Natural killer cell (primary cell): ENCODE data around the gene XAGE2. TPM values are rescaled to one million over a fixed set of nuclear protein-coding genes. Genes with fewer than 3 reads are reported as not detected.

ENCODE experiments used
- ATAC-seq, 3 donors: fragments of 150-1000 bp in 2 of 3; fragments of 200-7000 bp in 1 of 3; cut with Tn5 transposase; 1 replicate in 1 of 3; 2 replicates in 2 of 3; pipeline ENCODE4 v1.10.0; 2021; ENCODE audit warnings: mild to moderate bottlenecking in 2 of 3, moderate library complexity in 2 of 3
- DNase-seq, 2 donors: peaks; one replicate each; pipeline versions ENCODE4 v3.0.0 to v3.0.0-alpha.2; 2013 to 2021; ENCODE audit warnings: mixed read lengths in 1 of 2
- H3K27ac ChIP-seq: one replicate; pipeline ENCODE4 v1.5.1; 2013; ENCODE audit warnings: mild to moderate bottlenecking, low read length
- H3K27me3 ChIP-seq: one replicate; pipeline ENCODE4 v1.6.1; 2013; ENCODE audit warnings: low read length; ENCODE audit not compliant: control insufficient read depth, insufficient read depth
- H3K36me3 ChIP-seq: one replicate; pipeline ENCODE4 v1.6.1; 2013; ENCODE audit warnings: low read length; ENCODE audit not compliant: control insufficient read depth, insufficient read depth
- H3K4me1 ChIP-seq: one replicate; pipeline ENCODE4 v1.6.1; 2013; ENCODE audit warnings: low read length; ENCODE audit not compliant: control insufficient read depth, insufficient read depth
- H3K4me3 ChIP-seq: one replicate; pipeline ENCODE4 v1.5.1; 2013; ENCODE audit warnings: low read length
- H3K9me3 ChIP-seq: one replicate; pipeline ENCODE4 v1.6.1; 2013; ENCODE audit warnings: low read length; ENCODE audit not compliant: control insufficient read depth, insufficient read depth
- H3K27ac Mint-ChIP-seq, 2 donors: one replicate each; pipeline ENCODE4 v1.8.0; 2022; ENCODE audit warnings: mild to moderate bottlenecking in 2 of 2, mixed read lengths in 2 of 2, moderate library complexity in 1 of 2
- H3K27me3 Mint-ChIP-seq, 2 donors: one replicate each; pipeline ENCODE4 v1.8.0; 2022; ENCODE audit warnings: low read depth in 2 of 2, mixed read lengths in 2 of 2
- H3K36me3 Mint-ChIP-seq: one replicate; pipeline ENCODE4 v1.8.0; 2022; ENCODE audit warnings: mixed read lengths
- H3K4me1 Mint-ChIP-seq, 2 donors: one replicate each; pipeline ENCODE4 v1.8.0; 2022; ENCODE audit warnings: mixed read lengths in 2 of 2
- H3K4me3 Mint-ChIP-seq: one replicate; pipeline ENCODE4 v1.8.0; 2022; ENCODE audit warnings: mild to moderate bottlenecking, moderate library complexity, mixed read lengths
- H3K9me3 Mint-ChIP-seq, 2 donors: one replicate each; pipeline ENCODE4 v1.8.0; 2022; ENCODE audit warnings: mixed read lengths in 2 of 2
- CTCF ChIP-seq: fragments of 200-600 bp; IDR thresholded peaks from one replicate; pipeline ENCODE4 v1.8.0; 2022; ENCODE audit warnings: antibody characterized with exemption
- WGBS: methylation state at CpG from one replicate; pipeline ENCODE4 v1.1.7; 2013; ENCODE audit warnings: missing lambda C conversion rate; ENCODE audit not compliant: insufficient coverage; 5-methylcytosine and 5-hydroxymethylcytosine counted together
- intact Hi-C: fragments of 100-400 bp; cut with micrococcal nuclease; formaldehyde crosslinking; loops from one replicate; pipeline ENCODE4 v1.14.2; 2022
- total RNA-seq, 4 donors: library from RNA; stranded (reverse); fragments of 120-200 nt in 1 of 4; gene quantifications; one replicate each; pipeline versions ENCODE4 v1.2.3 to v1.2.4, GENCODE V29; 2013 to 2022

Gene XAGE2
- total RNA-seq, 3 donors from 2014 or later (not counting 1 experiment from before 2014, with no cell fraction given), result not detected

GRCh38 chrX:52420824-52421443 is 52.1 kb downstream of the XAGE2 start:
- TF ChIP-seq CTCF, result no peak
- H3K36me3 Mint-ChIP-seq, result no peaks in the 10 kb centered on the region
- H3K4me1 Mint-ChIP-seq, result no peaks in the 10 kb centered on the region
- 92% methylated on average over 7 of the region's 8 CpGs for WGBS
- H3K27me3 Mint-ChIP-seq, result peaks cover 3 to 14% of the 10 kb centered on the region in 2 donors
- H3K4me3 ChIP-seq, result no peak overlapping the region
- intact Hi-C loops, result no loop called here
- H3K4me1 ChIP-seq, result no peaks in the 10 kb centered on the region
- no peaks in the 10 kb centered on the region for H3K9me3 ChIP-seq
- H3K27ac ChIP-seq, result no peak overlapping the region
- H3K36me3 ChIP-seq, result no peaks in the 10 kb centered on the region
- H3K27me3 ChIP-seq, result no peaks in the 10 kb centered on the region
- ATAC-seq (no peak), DNase-seq (no peak)
- no peak overlapping the region for H3K27ac Mint-ChIP-seq
- no peaks in the 10 kb centered on the region for H3K9me3 Mint-ChIP-seq
- H3K4me3 Mint-ChIP-seq, result no peak overlapping the region

GRCh38 chrX:52422884-52423283 is 54.1 kb downstream of the XAGE2 start:
- Mint-ChIP-seq H3K27me3 (peaks cover 3 to 18% of the 10 kb centered on the region in 2 donors), H3K36me3 (no peaks in the 10 kb centered on the region), H3K4me3 (no peak overlapping the region), H3K9me3 (no peaks in the 10 kb centered on the region), H3K27ac (no peak overlapping the region), H3K4me1 (no peaks in the 10 kb centered on the region)
- H3K27me3 ChIP-seq, result no peaks in the 10 kb centered on the region
- TF ChIP-seq CTCF, result no peak
- no peaks in the 10 kb centered on the region for H3K9me3 ChIP-seq
- WGBS, result no CpG with 5 or more reads among the region's 1 CpG
- intact Hi-C loops, result no loop called here
- no peak for DNase-seq
- no peaks in the 10 kb centered on the region for H3K36me3 ChIP-seq
- ATAC-seq, result no peak
- H3K4me3 ChIP-seq, result no peak overlapping the region
- no peaks in the 10 kb centered on the region for H3K4me1 ChIP-seq
- H3K27ac ChIP-seq, result no peak overlapping the region

GRCh38 chrX:52424656-52425055 is 55.8 kb downstream of the XAGE2 start:
- no peaks in the 10 kb centered on the region for H3K9me3 Mint-ChIP-seq
- no peak for ATAC-seq
- DNase-seq, result no peak
- Histone ChIP-seq H3K9me3 (no peaks in the 10 kb centered on the region), H3K27me3 (no peaks in the 10 kb centered on the region), H3K36me3 (no peaks in the 10 kb centered on the region), H3K27ac (no peak overlapping the region), H3K4me1 (no peaks in the 10 kb centered on the region), H3K4me3 (no peak overlapping the region)
- TF ChIP-seq CTCF, result no peak
- peaks cover under 1 to 21% of the 10 kb centered on the region in 2 donors for H3K27me3 Mint-ChIP-seq
- no peaks in the 10 kb centered on the region for H3K36me3 Mint-ChIP-seq
- H3K4me3 Mint-ChIP-seq, result no peak overlapping the region
- 77% methylated on average over 1 of the region's 1 CpG for WGBS
- intact Hi-C loops, result no loop called here
- no peak overlapping the region for H3K27ac Mint-ChIP-seq
- no peaks in the 10 kb centered on the region for H3K4me1 Mint-ChIP-seq

Other genes starting within 250 kb of the XAGE2 start
- under 1 TPM in 1 of 3 donors, not detected in 2; 0.43 TPM for gene MAGED4, start 184.1 kb upstream of the XAGE2 start, total RNA-seq
- not detected for gene XAGE1A, start 126.8 kb downstream of the XAGE2 start, total RNA-seq
- gene XAGE1B, start 148.0 kb downstream of the XAGE2 start, total RNA-seq, result not detected